Measurements from ENCODE around the gene BRME1. TPM values are rescaled to one million over a fixed set of nuclear protein-coding genes. Genes with fewer than 3 reads are reported as not detected.

BRME1 gene
- total and polyA plus RNA-seq, 4 donors = 1.8 to 3.1 (median 2.2) TPM

- intact Hi-C loops (cut with DNase I) = loop anchor here (5.0 to 10.0 kb wide), 2 partner anchors 692 to 1049 kb away; partner anchors contain the start of genes JUNB (in 2 of the 2), IER2 (in 1 of the 2) and STX10 (in 1 of the 2)
- ATAC-seq (ENCODE audit: low FRiP score) (no peak), DNase-seq (no peak)
- no peak overlapping the region for H3K4me3 ChIP-seq (ENCODE audit: low read length in 2 of 2)
- H3K27ac ChIP-seq (ENCODE audit: low read depth in 1 of 2, low read length in 2 of 2) = peak overlapping the region; percentile 89 to 99
- no peaks in the 10 kb centered on the region for H3K4me1 ChIP-seq (ENCODE audit: control insufficient read depth in 1 of 2, insufficient read depth in 2 of 2, low read length in 2 of 2)
- 77 to 78% methylated on average over 7 of the region's 7 CpGs for WGBS, 2 donors
- H3K27me3 ChIP-seq (ENCODE audit: control insufficient read depth in 1 of 2, insufficient read depth in 2 of 2, low read length in 1 of 2) = no peaks in the 10 kb centered on the region
- no peaks in the 10 kb centered on the region for H3K9me3 ChIP-seq (ENCODE audit: control insufficient read depth, low read length)
- no peaks in the 10 kb centered on the region for H3K36me3 ChIP-seq (ENCODE audit: control insufficient read depth in 1 of 2, insufficient read depth in 2 of 2, low read length in 1 of 2)
Measured at GRCh38 chr19:13844130-13844631, 61.7 kb downstream of the BRME1 start.

- Histone ChIP-seq H3K9me3 (ENCODE audit: control insufficient read depth, low read length) (no peaks in the 10 kb centered on the region), H3K4me1 (ENCODE audit: control insufficient read depth in 1 of 2, insufficient read depth in 2 of 2, low read length in 2 of 2) (no peaks in the 10 kb centered on the region), H3K27ac (ENCODE audit: low read depth in 1 of 2, low read length in 2 of 2) (peak overlapping the region; percentile 89 to 99), H3K4me3 (ENCODE audit: low read length in 2 of 2) (peak overlapping the region; percentile 49 to 93), H3K27me3 (ENCODE audit: control insufficient read depth in 1 of 2, insufficient read depth in 2 of 2, low read length in 1 of 2) (no peaks in the 10 kb centered on the region), H3K36me3 (ENCODE audit: control insufficient read depth in 1 of 2, insufficient read depth in 2 of 2, low read length in 1 of 2) (no peaks in the 10 kb centered on the region)
- peak; percentile 82 to 88 for DNase-seq
- intact Hi-C loops (cut with DNase I) = loop anchor here (5.0 to 10.0 kb wide), 2 partner anchors 691 to 1049 kb away; partner anchors contain the start of genes JUNB (in 2 of the 2), IER2 (in 1 of the 2) and STX10 (in 1 of the 2)
- ATAC-seq (ENCODE audit: low FRiP score) = no peak
- WGBS, 2 donors = 4 to 5% methylated on average over 21 to 24 of the region's 24 CpGs
Measured at GRCh38 chr19:13843104-13843921, 62.6 kb downstream of the BRME1 start.

- Histone ChIP-seq H3K9me3 (ENCODE audit: control insufficient read depth, low read length) (no peaks in the 10 kb centered on the region), H3K27me3 (ENCODE audit: control insufficient read depth in 1 of 2, insufficient read depth in 2 of 2, low read length in 1 of 2) (no peaks in the 10 kb centered on the region), H3K4me1 (ENCODE audit: control insufficient read depth in 1 of 2, insufficient read depth in 2 of 2, low read length in 2 of 2) (no peaks in the 10 kb centered on the region), H3K27ac (ENCODE audit: low read depth in 1 of 2, low read length in 2 of 2) (peak overlapping the region; percentile 89 to 99), H3K4me3 (ENCODE audit: low read length in 2 of 2) (peak overlapping the region; percentile 73 to 93), H3K36me3 (ENCODE audit: control insufficient read depth in 1 of 2, insufficient read depth in 2 of 2, low read length in 1 of 2) (no peaks in the 10 kb centered on the region)
- DNase-seq (peak; percentile 92 to 96), ATAC-seq (ENCODE audit: low FRiP score) (peak; percentile 41)
- whole genome bisulfite sequencing, 2 donors = 0% methylated on average over 17 to 95 of the region's 95 CpGs
- intact Hi-C loops (cut with DNase I) = loop anchor here (5.0 to 10.0 kb wide), 2 partner anchors 690 to 1048 kb away; partner anchors contain the start of genes JUNB (in 2 of the 2), IER2 (in 1 of the 2) and STX10 (in 1 of the 2)
Measured at GRCh38 chr19:13842291-13843103, 63.4 kb downstream of the BRME1 start.

GRCh38 chr19:13841962-13842290 is 64.0 kb downstream of the BRME1 start:
- Histone ChIP-seq H3K4me3 (ENCODE audit: low read length in 2 of 2) (peak overlapping the region; percentile 73 to 93), H3K9me3 (ENCODE audit: control insufficient read depth, low read length) (no peaks in the 10 kb centered on the region), H3K27ac (ENCODE audit: low read depth in 1 of 2, low read length in 2 of 2) (peak overlapping the region; percentile 89 to 91), H3K36me3 (ENCODE audit: control insufficient read depth in 1 of 2, insufficient read depth in 2 of 2, low read length in 1 of 2) (no peaks in the 10 kb centered on the region), H3K4me1 (ENCODE audit: control insufficient read depth in 1 of 2, insufficient read depth in 2 of 2, low read length in 2 of 2) (no peaks in the 10 kb centered on the region), H3K27me3 (ENCODE audit: control insufficient read depth in 1 of 2, insufficient read depth in 2 of 2, low read length in 1 of 2) (no peaks in the 10 kb centered on the region)
- ATAC-seq (ENCODE audit: low FRiP score) = no peak
- intact Hi-C loops (cut with DNase I) = loop anchor here (5.0 to 10.0 kb wide), 2 partner anchors 690 to 1047 kb away; partner anchors contain the start of genes JUNB (in 2 of the 2), IER2 (in 1 of the 2) and STX10 (in 1 of the 2)
- peak in 1 of 2 donors; percentile 56 for DNase-seq
- WGBS, 2 donors = 0 to 1% methylated on average over 10 to 11 of the region's 11 CpGs

- Histone ChIP-seq H3K4me1 (ENCODE audit: control insufficient read depth in 1 of 2, insufficient read depth in 2 of 2, low read length in 2 of 2) (no peaks in the 10 kb centered on the region), H3K4me3 (ENCODE audit: low read length in 2 of 2) (peak overlapping the region; percentile 73 to 93), H3K9me3 (ENCODE audit: control insufficient read depth, low read length) (no peaks in the 10 kb centered on the region), H3K36me3 (ENCODE audit: control insufficient read depth in 1 of 2, insufficient read depth in 2 of 2, low read length in 1 of 2) (peaks cover 0 to under 1% of the 10 kb centered on the region in 2 donors), H3K27me3 (ENCODE audit: control insufficient read depth in 1 of 2, insufficient read depth in 2 of 2, low read length in 1 of 2) (no peaks in the 10 kb centered on the region), H3K27ac (ENCODE audit: low read depth in 1 of 2, low read length in 2 of 2) (peak overlapping the region; percentile 89 to 91)
- ATAC-seq (ENCODE audit: low FRiP score) = peak; percentile 3
- intact Hi-C loops (cut with DNase I) = loop anchor here (5.0 to 10.0 kb wide), 2 partner anchors 689 to 1047 kb away; partner anchors contain the start of genes JUNB (in 2 of the 2), IER2 (in 1 of the 2) and STX10 (in 1 of the 2)
- WGBS, 2 donors = 1 to 2% methylated on average over 26 of the region's 26 CpGs
- peak; percentile 80 to 89 for DNase-seq
Measured at GRCh38 chr19:13841086-13841961, 64.6 kb downstream of the BRME1 start.

GRCh38 chr19:13840305-13841085 is 65.4 kb downstream of the BRME1 start:
- WGBS, 2 donors = 2% methylated on average over 23 of the region's 23 CpGs
- H3K4me1 ChIP-seq (ENCODE audit: control insufficient read depth in 1 of 2, insufficient read depth in 2 of 2, low read length in 2 of 2) = no peaks in the 10 kb centered on the region
- ATAC-seq (ENCODE audit: low FRiP score) = peak; percentile 40

GRCh38 chr19:13839938-13840304 is 66.0 kb downstream of the BRME1 start:
- ATAC-seq (ENCODE audit: low FRiP score) = peak; percentile 40
- intact Hi-C loops (cut with DNase I) = loop anchor here (5.0 to 10.0 kb wide), 2 partner anchors 688 to 1045 kb away; partner anchors contain the start of genes JUNB (in 2 of the 2), IER2 (in 1 of the 2) and STX10 (in 1 of the 2)
- no peaks in the 10 kb centered on the region for H3K4me1 ChIP-seq (ENCODE audit: control insufficient read depth in 1 of 2, insufficient read depth in 2 of 2, low read length in 2 of 2)
- H3K36me3 ChIP-seq (ENCODE audit: control insufficient read depth in 1 of 2, insufficient read depth in 2 of 2, low read length in 1 of 2) = peaks cover 0 to 4% of the 10 kb centered on the region in 2 donors
- peak overlapping the region; percentile 22 to 93 for H3K4me3 ChIP-seq (ENCODE audit: low read length in 2 of 2)
- no peaks in the 10 kb centered on the region for H3K9me3 ChIP-seq (ENCODE audit: control insufficient read depth, low read length)
- 0 to 2% methylated on average over 6 of the region's 6 CpGs for WGBS, 2 donors
- H3K27ac ChIP-seq (ENCODE audit: low read depth in 1 of 2, low read length in 2 of 2) = peak overlapping the region; percentile 89 to 92
- H3K27me3 ChIP-seq (ENCODE audit: control insufficient read depth in 1 of 2, insufficient read depth in 2 of 2, low read length in 1 of 2) = no peaks in the 10 kb centered on the region
- DNase-seq = no peak

More at GRCh38 chr19:13840305-13841085, 65.4 kb downstream of the BRME1 start:
- peak; percentile 90 to 93 for DNase-seq
- Histone ChIP-seq H3K9me3 (ENCODE audit: control insufficient read depth, low read length) (no peaks in the 10 kb centered on the region), H3K27ac (ENCODE audit: low read depth in 1 of 2, low read length in 2 of 2) (peak overlapping the region; percentile 89 to 92), H3K36me3 (ENCODE audit: control insufficient read depth in 1 of 2, insufficient read depth in 2 of 2, low read length in 1 of 2) (peaks cover 0 to 4% of the 10 kb centered on the region in 2 donors), H3K4me3 (ENCODE audit: low read length in 2 of 2) (peak overlapping the region; percentile 73 to 93), H3K27me3 (ENCODE audit: control insufficient read depth in 1 of 2, insufficient read depth in 2 of 2, low read length in 1 of 2) (no peaks in the 10 kb centered on the region)
- intact Hi-C loops (cut with DNase I) = loop anchor here (5.0 to 10.0 kb wide), 2 partner anchors 688 to 1046 kb away; partner anchors contain the start of genes JUNB (in 2 of the 2), IER2 (in 1 of the 2) and STX10 (in 1 of the 2)
